GM19238 (cell line): ENCODE measurements around the gene TECTB.
"Not testable (repeated sequence)": the region's sequence is repeated elsewhere in the genome, so short reads cannot be mapped to it uniquely, and the experiment has no call there.

ENCODE experiments used
- DNase-seq: peaks from one replicate; pipeline ENCODE4 v3.0.0; 2011; ENCODE audit warnings: low spot score; ENCODE audit not compliant: insufficient read length

Gene TECTB

GRCh38 chr10:112283100-112283499, at the start of gene TECTB:
TSS of gene TECTB (plus strand) at chr10:112283400. CDS start at chr10:112283735, 335 bp downstream.
- DNase-seq = no peak

GRCh38 chr10:112235141-112235540, 48.1 kb upstream of the TECTB start:
- no peak for DNase-seq

GRCh38 chr10:112235920-112236319, 47.3 kb upstream of the TECTB start:
- DNase-seq = no peak

- DNase-seq = no peak
These were observed 46.7 kb upstream of the TECTB start for GRCh38 chr10:112236486-112236885.

GRCh38 chr10:112239347-112239746, 43.9 kb upstream of the TECTB start:
- DNase-seq = no peak

- DNase-seq = no peak
These were observed 42.8 kb upstream of the TECTB start for GRCh38 chr10:112240441-112240840.

GRCh38 chr10:112241651-112242341, 41.4 kb upstream of the TECTB start:
- DNase-seq = no peak

- no peak for DNase-seq
These were observed 40.4 kb upstream of the TECTB start for GRCh38 chr10:112242769-112243168.

- no peak for DNase-seq
These were observed 39.5 kb upstream of the TECTB start for GRCh38 chr10:112243713-112244112.

GRCh38 chr10:112244197-112244596, 39.0 kb upstream of the TECTB start:
- DNase-seq = no peak

- DNase-seq = no peak
These were observed 35.4 kb upstream of the TECTB start for GRCh38 chr10:112247791-112248190.

GRCh38 chr10:112248584-112249295, 34.5 kb upstream of the TECTB start:
- DNase-seq = no peak

GRCh38 chr10:112249722-112250121, 33.5 kb upstream of the TECTB start:
- no peak for DNase-seq

GRCh38 chr10:112250555-112250954, 32.6 kb upstream of the TECTB start:
- DNase-seq = no peak

GRCh38 chr10:112251238-112251637, 32.0 kb upstream of the TECTB start:
- not testable (repeated sequence) for DNase-seq

- no peak for DNase-seq
These were observed 24.8 kb upstream of the TECTB start for GRCh38 chr10:112258407-112258806.

GRCh38 chr10:112259688-112260087, 23.5 kb upstream of the TECTB start:
- DNase-seq = no peak

- no peak for DNase-seq
These were observed 22.4 kb upstream of the TECTB start for GRCh38 chr10:112260831-112261230.

GRCh38 chr10:112261281-112261822, 21.8 kb upstream of the TECTB start:
- no peak for DNase-seq

GRCh38 chr10:112262546-112262945, 20.7 kb upstream of the TECTB start:
- DNase-seq = no peak

GRCh38 chr10:112265745-112266144, 17.5 kb upstream of the TECTB start:
- no peak for DNase-seq

- DNase-seq = no peak
These were observed 13.9 kb upstream of the TECTB start for GRCh38 chr10:112269266-112269665.

- no peak for DNase-seq
These were observed 11.2 kb upstream of the TECTB start for GRCh38 chr10:112271982-112272381.
